Measurements from ENCODE around the gene RPL7A.

DNA sequence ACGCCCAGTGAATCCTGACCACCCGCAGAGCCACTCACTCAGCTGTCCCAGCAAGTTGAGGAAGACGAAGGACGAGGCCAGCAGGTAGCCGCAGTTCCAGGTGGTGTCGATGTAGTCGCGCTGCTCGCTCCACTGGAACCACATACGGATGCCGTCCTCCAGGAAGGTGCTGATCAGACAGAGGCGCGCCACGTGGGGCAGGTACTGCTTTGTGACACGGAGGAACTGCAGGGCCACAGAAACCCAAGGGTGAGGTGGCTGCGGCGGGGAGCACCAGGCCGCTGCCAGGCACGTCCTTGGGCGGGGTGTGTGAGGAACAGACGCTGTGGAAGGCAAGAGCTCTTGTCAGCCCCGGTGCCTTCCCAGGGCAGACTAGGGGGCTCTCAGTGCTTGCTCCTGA, 19.2 kb downstream of the RPL7A start:
- TF ChIP-seq, protein P1, sequence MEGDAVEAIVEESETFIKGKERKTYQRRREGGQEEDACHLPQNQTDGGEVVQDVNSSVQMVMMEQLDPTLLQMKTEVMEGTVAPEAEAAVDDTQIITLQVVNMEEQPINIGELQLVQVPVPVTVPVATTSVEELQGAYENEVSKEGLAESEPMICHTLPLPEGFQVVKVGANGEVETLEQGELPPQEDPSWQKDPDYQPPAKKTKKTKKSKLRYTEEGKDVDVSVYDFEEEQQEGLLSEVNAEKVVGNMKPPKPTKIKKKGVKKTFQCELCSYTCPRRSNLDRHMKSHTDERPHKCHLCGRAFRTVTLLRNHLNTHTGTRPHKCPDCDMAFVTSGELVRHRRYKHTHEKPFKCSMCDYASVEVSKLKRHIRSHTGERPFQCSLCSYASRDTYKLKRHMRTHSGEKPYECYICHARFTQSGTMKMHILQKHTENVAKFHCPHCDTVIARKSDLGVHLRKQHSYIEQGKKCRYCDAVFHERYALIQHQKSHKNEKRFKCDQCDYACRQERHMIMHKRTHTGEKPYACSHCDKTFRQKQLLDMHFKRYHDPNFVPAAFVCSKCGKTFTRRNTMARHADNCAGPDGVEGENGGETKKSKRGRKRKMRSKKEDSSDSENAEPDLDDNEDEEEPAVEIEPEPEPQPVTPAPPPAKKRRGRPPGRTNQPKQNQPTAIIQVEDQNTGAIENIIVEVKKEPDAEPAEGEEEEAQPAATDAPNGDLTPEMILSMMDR (IDR thresholded peaks at IDR 0.05; ENCODE audit: low read depth, low read length, poor library complexity, severe bottlenecking) = no peak
- no peak for TF ChIP-seq EZH2phosphoT487 (IDR thresholded peaks at IDR 0.05; ENCODE audit: borderline replicate concordance, low read length)

Data from DOHH2 (cell line).